Epithelial cell of proximal tubule (primary cell): ENCODE measurements around the gene SLC25A45. TPM values are rescaled to one million over a fixed set of nuclear protein-coding genes. Genes with fewer than 3 reads are reported as not detected.
A peak's percentile ranks its signal among the peaks of the same experiment; 100 is the strongest.

Experiments used
- DNase-seq: peaks from one replicate; pipeline ENCODE4 v3.0.0-alpha.2; 2011; ENCODE audit warnings: low read depth
- H3K4me3 ChIP-seq: 2 replicates; pipeline ENCODE4 v1.5.1; 2011; ENCODE audit warnings: low read depth, mild to moderate bottlenecking, low read length
- total RNA-seq: library from RNA; depleted of rRNA; stranded (reverse); fragments of >200 nt; gene quantifications from 2 replicates; pipeline ENCODE4 v1.2.3, GENCODE V29; 2015
- TF ChIP-seq, protein P1 (sequence below): conservative IDR thresholded peaks from 2 replicates; pipeline ENCODE4 v1.5.1; 2012; ENCODE audit warnings: low read depth, mild to moderate bottlenecking, low read length

The SLC25A45 gene
- total RNA-seq, 1 donor from 2014 or later = 0.29 TPM

DNA sequence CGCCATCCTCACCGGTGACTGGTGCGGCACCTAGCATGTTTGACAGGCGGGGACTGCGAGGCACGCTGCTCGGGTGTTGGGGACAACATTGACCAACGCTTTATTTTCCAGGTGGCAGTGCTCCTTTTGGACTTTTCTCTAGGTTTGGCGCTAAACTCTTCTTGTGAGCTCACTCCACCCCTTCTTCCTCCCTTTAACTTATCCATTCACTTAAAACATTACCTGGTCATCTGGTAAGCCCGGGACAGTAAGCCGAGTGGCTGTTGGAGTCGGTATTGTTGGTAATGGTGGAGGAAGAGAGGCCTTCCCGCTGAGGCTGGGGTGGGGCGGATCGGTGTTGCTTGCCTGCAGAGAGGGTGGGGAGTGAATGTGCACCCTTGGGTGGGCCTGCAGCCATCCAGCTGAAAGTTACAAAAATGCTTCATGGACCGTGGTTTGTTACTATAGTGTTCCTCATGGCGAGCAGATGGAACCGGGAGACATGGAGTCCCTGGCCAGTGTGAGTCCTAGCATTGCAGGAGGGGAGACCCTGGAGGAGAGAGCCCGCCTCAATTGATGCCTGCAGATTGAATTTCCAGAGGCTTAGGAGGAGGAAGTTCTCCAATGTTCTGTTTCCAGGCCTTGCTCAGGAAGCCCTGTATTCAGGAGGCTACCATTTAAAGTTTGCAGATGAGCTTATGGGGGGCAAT, 41.2 kb upstream of the SLC25A45 start:
- TF ChIP-seq, protein P1, sequence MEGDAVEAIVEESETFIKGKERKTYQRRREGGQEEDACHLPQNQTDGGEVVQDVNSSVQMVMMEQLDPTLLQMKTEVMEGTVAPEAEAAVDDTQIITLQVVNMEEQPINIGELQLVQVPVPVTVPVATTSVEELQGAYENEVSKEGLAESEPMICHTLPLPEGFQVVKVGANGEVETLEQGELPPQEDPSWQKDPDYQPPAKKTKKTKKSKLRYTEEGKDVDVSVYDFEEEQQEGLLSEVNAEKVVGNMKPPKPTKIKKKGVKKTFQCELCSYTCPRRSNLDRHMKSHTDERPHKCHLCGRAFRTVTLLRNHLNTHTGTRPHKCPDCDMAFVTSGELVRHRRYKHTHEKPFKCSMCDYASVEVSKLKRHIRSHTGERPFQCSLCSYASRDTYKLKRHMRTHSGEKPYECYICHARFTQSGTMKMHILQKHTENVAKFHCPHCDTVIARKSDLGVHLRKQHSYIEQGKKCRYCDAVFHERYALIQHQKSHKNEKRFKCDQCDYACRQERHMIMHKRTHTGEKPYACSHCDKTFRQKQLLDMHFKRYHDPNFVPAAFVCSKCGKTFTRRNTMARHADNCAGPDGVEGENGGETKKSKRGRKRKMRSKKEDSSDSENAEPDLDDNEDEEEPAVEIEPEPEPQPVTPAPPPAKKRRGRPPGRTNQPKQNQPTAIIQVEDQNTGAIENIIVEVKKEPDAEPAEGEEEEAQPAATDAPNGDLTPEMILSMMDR = no peak
- peak overlapping the region; percentile 85 for H3K4me3 ChIP-seq
- DNase-seq = no peak

GRCh38 chr11:65422633-65423515, 40.4 kb upstream of the SLC25A45 start, which contains the start of gene NEAT1:
Gene NEAT1 (plus strand): TSS chr11:65422798.
- peak within 1 kb of the TSS; percentile 85 for H3K4me3 ChIP-seq
- TF ChIP-seq, protein P1 = no peak

DNA sequence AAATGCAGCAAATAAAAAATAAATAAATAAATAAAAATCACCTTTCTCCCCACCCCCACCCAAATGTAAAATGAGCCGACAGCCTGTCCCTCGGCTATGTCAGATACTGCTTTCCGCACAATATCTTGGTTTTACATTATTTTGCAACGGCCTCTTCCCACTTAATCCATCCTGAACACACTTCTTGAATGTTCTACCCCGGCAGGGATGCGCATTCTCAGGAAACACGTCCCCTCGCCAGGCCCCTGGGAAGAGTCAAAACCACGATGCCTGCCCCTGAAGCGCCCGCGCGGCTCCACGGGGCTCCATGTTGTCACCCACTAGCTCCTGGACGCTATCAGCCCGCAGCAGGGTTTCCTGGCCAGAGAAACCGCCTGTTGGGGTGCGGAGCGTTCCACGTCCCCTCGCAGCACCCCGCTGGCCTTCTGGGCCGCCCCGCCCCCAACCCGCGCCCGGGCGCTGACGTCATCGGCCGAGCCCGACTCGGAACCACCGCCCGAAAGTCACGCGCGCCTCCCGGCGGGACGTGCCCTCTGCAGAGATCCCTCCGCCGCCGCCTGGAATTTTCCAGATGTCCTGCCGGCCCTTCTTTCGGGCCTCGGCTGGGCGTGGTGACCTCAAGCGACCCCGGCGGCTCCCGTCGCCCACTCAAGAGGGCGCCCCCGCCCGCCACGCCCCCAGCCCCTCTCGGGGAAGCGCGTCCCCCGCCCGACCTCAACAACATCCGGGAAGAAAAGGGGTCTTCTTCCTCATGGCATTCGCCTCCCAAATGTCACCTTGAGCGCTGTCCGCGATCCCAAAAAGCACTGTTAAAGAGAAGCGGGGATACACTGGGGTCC, 39.6 kb upstream of the SLC25A45 start:
- TF ChIP-seq, protein P1 = no peak
- DNase-seq = no peak

More at GRCh38 chr11:65422633-65423515, 40.4 kb upstream of the SLC25A45 start, which contains the start of gene NEAT1:
- no peak for DNase-seq

GRCh38 chr11:65420979-65421793, 38.7 kb upstream of the SLC25A45 start:
- peak; percentile 93 for DNase-seq
- peak overlapping the region; percentile 47 for H3K4me3 ChIP-seq
- TF ChIP-seq, protein P1 = no peak

More for the DNA sequence above, 39.6 kb upstream of the SLC25A45 start:
- H3K4me3 ChIP-seq = peak overlapping the region; percentile 85

GRCh38 chr11:65420506-65420905, 38.1 kb upstream of the SLC25A45 start:
- peak overlapping the region; percentile 35 for H3K4me3 ChIP-seq
- no peak for DNase-seq
- TF ChIP-seq, protein P1 = no peak
